Fibroblast of mammary gland (primary cell): ENCODE data around the gene TENT5D.
A peak's percentile ranks its signal among the peaks of the same experiment; 100 is the strongest.
"Not testable (repeated sequence)": the region's sequence is repeated elsewhere in the genome, so short reads cannot be mapped to it uniquely, and the experiment has no call there.

ENCODE experiments used
- DNase-seq: peaks from one replicate; pipeline ENCODE4 v3.0.0-alpha.2; 2010; ENCODE audit warnings: low read depth
- H3K4me3 ChIP-seq: 2 replicates; pipeline ENCODE4 v1.5.1; 2011; ENCODE audit warnings: low read depth, mild to moderate bottlenecking, low read length, moderate library complexity; ENCODE audit not compliant: control insufficient read depth
- CTCF ChIP-seq: conservative IDR thresholded peaks from 2 replicates; pipeline ENCODE4 v1.5.1; 2011; ENCODE audit warnings: low read depth, low read length, inconsistent platforms; ENCODE audit not compliant: control insufficient read depth, insufficient read depth

TENT5D gene

GRCh38 chrX:80420147-80420546 lies at the start of gene TENT5D:
Gene TENT5D, plus strand, starts transcription at chrX:80420447. Its CDS starts 22,093 bp downstream, at chrX:80442540.
- H3K4me3 ChIP-seq, result no peak within 1 kb of the TSS
- DNase-seq, result no peak
- TF ChIP-seq CTCF, result no peak

- not testable (repeated sequence) for DNase-seq, H3K4me3 ChIP-seq
Measured at GRCh38 chrX:80385651-80386050, 34.6 kb upstream of the TENT5D start.

GRCh38 chrX:80388206-80388605 lies 32.0 kb upstream of the TENT5D start:
- peak; percentile 15 for DNase-seq
- H3K4me3 ChIP-seq, result no peak overlapping the region
- TF ChIP-seq CTCF, result no peak

- no peak for TF ChIP-seq CTCF
- H3K4me3 ChIP-seq, result no peak overlapping the region
- no peak for DNase-seq
Measured at GRCh38 chrX:80412042-80412441, 8.2 kb upstream of the TENT5D start.

GRCh38 chrX:80423000-80423399 lies 2.8 kb downstream of the TENT5D start:
- TF ChIP-seq CTCF, result no peak
- DNase-seq, result no peak
- no peak overlapping the region for H3K4me3 ChIP-seq

GRCh38 chrX:80423744-80424143 lies 3.5 kb downstream of the TENT5D start:
- DNase-seq, result no peak
- no peak for TF ChIP-seq CTCF
- H3K4me3 ChIP-seq, result no peak overlapping the region

- peak; percentile 18 for TF ChIP-seq CTCF
- no peak overlapping the region for H3K4me3 ChIP-seq
- peak; percentile 2 for DNase-seq
Measured at GRCh38 chrX:80430826-80431504, 10.7 kb downstream of the TENT5D start.
